Measurements from ENCODE around the gene POLA1. TPM values are rescaled to one million over a fixed set of nuclear protein-coding genes. Genes with fewer than 3 reads are reported as not detected.

POLA1 gene
- total RNA-seq, 1 donor from 2014 or later = 7.4 TPM

DNA sequence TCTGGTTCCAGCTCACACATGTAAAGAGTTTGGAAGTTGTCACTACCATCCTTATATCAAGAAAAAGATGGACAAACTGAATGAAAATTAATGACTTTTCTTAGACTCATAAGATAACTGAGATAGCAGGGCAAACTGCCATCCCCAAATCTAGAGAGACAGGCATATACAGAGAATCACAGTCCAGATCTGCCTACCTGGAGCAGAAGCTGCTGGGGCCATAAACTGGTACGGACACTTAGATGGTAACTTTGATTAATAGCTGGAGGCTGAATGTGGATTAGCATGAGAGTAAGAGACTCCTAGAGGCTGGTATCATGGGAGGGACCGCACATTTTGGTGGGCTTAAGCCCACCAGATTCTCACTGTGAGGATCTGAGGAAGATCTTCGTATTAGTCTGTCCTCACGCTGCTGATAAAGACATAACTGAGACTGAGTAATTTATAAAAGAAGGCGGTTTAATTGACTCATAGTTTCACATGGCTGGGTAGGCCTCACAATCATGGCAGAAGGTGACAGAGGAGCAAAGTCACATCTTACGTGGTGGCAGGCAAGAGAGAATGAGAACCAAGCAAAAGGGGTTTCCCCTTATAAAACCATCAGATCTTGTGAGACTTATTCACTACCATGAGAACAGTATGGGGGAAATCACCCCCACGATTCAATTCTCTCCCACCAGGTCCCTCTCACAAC, 10.8 kb upstream of the POLA1 start:
- Histone ChIP-seq H3K36me3 (ENCODE audit: control insufficient read depth, insufficient read depth, low read length) (no peaks in the 10 kb centered on the region), H3K27me3 (ENCODE audit: control insufficient read depth, insufficient read depth, low read length) (no peaks in the 10 kb centered on the region), H3K4me3 (ENCODE audit: low read depth, low read length) (no peak overlapping the region)
- TF ChIP-seq, protein P1, sequence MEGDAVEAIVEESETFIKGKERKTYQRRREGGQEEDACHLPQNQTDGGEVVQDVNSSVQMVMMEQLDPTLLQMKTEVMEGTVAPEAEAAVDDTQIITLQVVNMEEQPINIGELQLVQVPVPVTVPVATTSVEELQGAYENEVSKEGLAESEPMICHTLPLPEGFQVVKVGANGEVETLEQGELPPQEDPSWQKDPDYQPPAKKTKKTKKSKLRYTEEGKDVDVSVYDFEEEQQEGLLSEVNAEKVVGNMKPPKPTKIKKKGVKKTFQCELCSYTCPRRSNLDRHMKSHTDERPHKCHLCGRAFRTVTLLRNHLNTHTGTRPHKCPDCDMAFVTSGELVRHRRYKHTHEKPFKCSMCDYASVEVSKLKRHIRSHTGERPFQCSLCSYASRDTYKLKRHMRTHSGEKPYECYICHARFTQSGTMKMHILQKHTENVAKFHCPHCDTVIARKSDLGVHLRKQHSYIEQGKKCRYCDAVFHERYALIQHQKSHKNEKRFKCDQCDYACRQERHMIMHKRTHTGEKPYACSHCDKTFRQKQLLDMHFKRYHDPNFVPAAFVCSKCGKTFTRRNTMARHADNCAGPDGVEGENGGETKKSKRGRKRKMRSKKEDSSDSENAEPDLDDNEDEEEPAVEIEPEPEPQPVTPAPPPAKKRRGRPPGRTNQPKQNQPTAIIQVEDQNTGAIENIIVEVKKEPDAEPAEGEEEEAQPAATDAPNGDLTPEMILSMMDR (IDR thresholded peaks at IDR 0.05; ENCODE audit: insufficient read depth, low read length, severe bottlenecking) = no peak
- DNase-seq (ENCODE audit: low read depth) = no peak
- FAIRE-seq = no peak

DNA sequence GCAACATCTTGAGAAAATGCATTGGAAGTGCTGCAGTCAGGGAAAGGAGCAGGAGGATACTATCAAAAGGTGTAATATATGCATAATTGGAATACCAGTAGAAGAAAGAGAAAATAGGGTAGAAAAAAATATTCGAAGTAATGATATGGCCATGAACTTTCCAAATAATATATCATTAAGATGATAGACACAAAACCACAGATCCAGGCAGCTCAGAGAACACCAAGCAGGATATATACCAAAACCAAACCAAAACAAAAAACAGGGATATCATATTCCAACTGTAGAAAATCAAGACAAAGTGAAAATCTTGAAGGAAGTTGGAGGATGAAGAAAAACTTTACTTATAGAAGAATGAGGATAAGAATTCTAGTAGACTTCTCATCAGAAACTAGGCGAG, 9.7 kb upstream of the POLA1 start:
- no peak overlapping the region for H3K4me3 ChIP-seq (ENCODE audit: low read depth, low read length)
- DNase-seq (ENCODE audit: low read depth) (no peak), FAIRE-seq (no peak)
- no peaks in the 10 kb centered on the region for H3K36me3 ChIP-seq (ENCODE audit: control insufficient read depth, insufficient read depth, low read length)
- no peaks in the 10 kb centered on the region for H3K27me3 ChIP-seq (ENCODE audit: control insufficient read depth, insufficient read depth, low read length)
- TF ChIP-seq, protein P1 (IDR thresholded peaks at IDR 0.05; ENCODE audit: insufficient read depth, low read length, severe bottlenecking) = no peak

DNA sequence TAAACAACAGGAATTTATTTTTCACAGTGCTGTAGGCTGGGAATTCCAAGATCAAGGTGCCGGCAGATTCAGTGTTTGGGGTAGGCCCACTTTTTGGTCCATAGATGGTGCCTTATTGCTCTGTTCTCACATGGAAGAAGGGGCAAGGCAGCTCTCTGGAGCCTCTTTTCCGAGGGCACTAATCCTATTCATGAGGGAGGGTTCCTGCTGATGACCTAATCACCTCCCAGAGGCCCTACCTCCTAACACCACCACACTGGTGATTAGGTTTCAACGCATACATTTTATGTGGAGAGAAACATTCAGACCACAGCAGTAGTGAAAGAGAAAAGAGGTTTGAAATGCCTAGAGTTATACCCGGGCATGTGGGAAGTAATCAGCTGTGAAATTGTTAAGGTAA, 1.4 kb upstream of the POLA1 start:
- Histone ChIP-seq H3K36me3 (ENCODE audit: control insufficient read depth, insufficient read depth, low read length) (no peaks in the 10 kb centered on the region), H3K4me3 (ENCODE audit: low read depth, low read length) (no peak overlapping the region), H3K27me3 (ENCODE audit: control insufficient read depth, insufficient read depth, low read length) (no peaks in the 10 kb centered on the region)
- DNase-seq (ENCODE audit: low read depth) (no peak), FAIRE-seq (peak; percentile 13)
- TF ChIP-seq, protein P1 (IDR thresholded peaks at IDR 0.05; ENCODE audit: insufficient read depth, low read length, severe bottlenecking) = no peak

DNA sequence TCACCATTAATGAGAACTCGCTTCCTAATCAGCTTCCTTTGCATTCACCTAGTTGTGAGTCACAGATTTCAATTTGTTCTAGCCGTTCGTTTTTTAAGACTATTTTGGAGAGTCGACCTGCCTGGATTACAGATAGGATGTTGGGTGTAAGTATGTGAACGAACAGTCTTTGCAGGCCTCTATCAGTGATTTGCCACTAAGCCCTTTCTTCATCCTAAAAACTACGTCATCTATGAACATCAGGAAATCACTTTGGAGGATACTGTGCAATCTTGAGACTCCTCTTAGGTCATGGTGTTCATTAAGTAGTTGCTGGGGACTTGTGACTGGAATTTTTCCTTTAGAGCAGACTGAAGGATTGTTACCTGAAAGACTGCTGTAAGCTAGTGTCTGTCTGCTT, 1.1 kb downstream of the POLA1 start:
- H3K36me3 ChIP-seq (ENCODE audit: control insufficient read depth, insufficient read depth, low read length) = no peaks in the 10 kb centered on the region
- H3K4me3 ChIP-seq (ENCODE audit: low read depth, low read length) = no peak overlapping the region
- H3K27me3 ChIP-seq (ENCODE audit: control insufficient read depth, insufficient read depth, low read length) = no peaks in the 10 kb centered on the region
- peak; percentile 2 for DNase-seq (ENCODE audit: low read depth)
- TF ChIP-seq, protein P1 (IDR thresholded peaks at IDR 0.05; ENCODE audit: insufficient read depth, low read length, severe bottlenecking) = no peak
- no peak for FAIRE-seq

DNA sequence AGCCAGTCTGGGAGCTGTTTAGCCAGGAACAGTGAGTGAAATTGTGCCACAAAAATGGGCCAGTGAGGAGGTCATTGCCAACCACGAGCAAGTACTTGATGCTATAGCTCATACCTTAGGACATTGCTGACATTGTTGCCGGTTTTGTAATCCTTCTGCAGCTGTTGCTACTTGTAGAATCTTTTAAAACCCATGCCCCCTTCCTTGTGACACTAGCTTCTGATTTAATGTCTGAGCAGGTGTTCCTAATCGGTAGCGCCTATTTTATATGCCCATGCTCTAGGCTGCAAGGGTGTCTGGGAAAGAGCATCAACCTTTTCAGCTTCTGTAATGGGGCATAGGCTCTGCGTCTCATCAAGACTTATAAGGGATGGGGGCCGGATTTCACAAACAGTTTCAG, 2.6 kb downstream of the POLA1 start:
- no peaks in the 10 kb centered on the region for H3K36me3 ChIP-seq (ENCODE audit: control insufficient read depth, insufficient read depth, low read length)
- H3K27me3 ChIP-seq (ENCODE audit: control insufficient read depth, insufficient read depth, low read length) = no peaks in the 10 kb centered on the region
- TF ChIP-seq, protein P1 (IDR thresholded peaks at IDR 0.05; ENCODE audit: insufficient read depth, low read length, severe bottlenecking) = no peak
- FAIRE-seq (no peak), DNase-seq (ENCODE audit: low read depth) (no peak)
- H3K4me3 ChIP-seq (ENCODE audit: low read depth, low read length) = no peak overlapping the region
